EH (cell line): ENCODE results near the gene SBK3.
A peak's percentile ranks its signal among the peaks of the same experiment; 100 is the strongest.
"Not testable (repeated sequence)": the region's sequence is repeated elsewhere in the genome, so short reads cannot be mapped to it uniquely, and the experiment has no call there.

Experiments
- DNase-seq: peaks from one replicate; pipeline ENCODE4 v3.0.0-alpha.2; 2015; ENCODE audit warnings: low read depth

SBK3 gene

GRCh38 chr19:55516878-55517620 is 28.3 kb downstream of the SBK3 start:
- DNase-seq, result peak; percentile 91

- no peak for DNase-seq
Measured at GRCh38 chr19:55508120-55508519, 37.2 kb downstream of the SBK3 start.

- no peak for DNase-seq
Measured at GRCh38 chr19:55504981-55505380, 40.4 kb downstream of the SBK3 start.

GRCh38 chr19:55504252-55504603 is 41.1 kb downstream of the SBK3 start:
- DNase-seq, result no peak

GRCh38 chr19:55503502-55504251 is 41.7 kb downstream of the SBK3 start:
- DNase-seq, result peak; percentile 89

GRCh38 chr19:55503157-55503501 is 42.2 kb downstream of the SBK3 start:
- no peak for DNase-seq

- no peak for DNase-seq
Measured at GRCh38 chr19:55502197-55502952, 43.0 kb downstream of the SBK3 start.

GRCh38 chr19:55500368-55500952 is 44.9 kb downstream of the SBK3 start:
- no peak for DNase-seq

GRCh38 chr19:55498246-55498840 is 47.0 kb downstream of the SBK3 start:
- DNase-seq, result no peak

- no peak for DNase-seq
Measured at GRCh38 chr19:55497763-55498162, 47.6 kb downstream of the SBK3 start.

- not testable (repeated sequence) for DNase-seq
Measured at GRCh38 chr19:55496820-55497219, 48.5 kb downstream of the SBK3 start.

GRCh38 chr19:55495646-55496349 is 49.5 kb downstream of the SBK3 start:
- no peak for DNase-seq

- peak; percentile 89 for DNase-seq
Measured at GRCh38 chr19:55494172-55494761, 51.1 kb downstream of the SBK3 start.

GRCh38 chr19:55493645-55494171 is 51.6 kb downstream of the SBK3 start:
- DNase-seq, result no peak

- peak; percentile 89 for DNase-seq
Measured at GRCh38 chr19:55493052-55493644, 52.2 kb downstream of the SBK3 start.

- no peak for DNase-seq
Measured at GRCh38 chr19:55492362-55492944, 52.9 kb downstream of the SBK3 start.

GRCh38 chr19:55491546-55492360 is 53.6 kb downstream of the SBK3 start:
- DNase-seq, result no peak
